ENCODE measurements around the gene PRAMEF5. TPM values are rescaled to one million over a fixed set of nuclear protein-coding genes. Genes with fewer than 3 reads are reported as not detected.
"Not testable (repeated sequence)": the region's sequence is repeated elsewhere in the genome, so short reads cannot be mapped to it uniquely, and the experiment has no call there.

Gene PRAMEF5
- total RNA-seq (not detected), polyA plus RNA-seq (ENCODE audit: insufficient read depth, low read depth, low replicate concordance) (not detected)
- long read RNA-seq, donor 1 = 0 reads
- long read RNA-seq, donor 2 = 0 reads

GRCh38 chr1:13253898-13254297 lies at the start of gene PRAMEF5:
Gene PRAMEF5, plus strand, starts transcription at chr1:13254198. Its CDS starts 5,071 bp downstream, at chr1:13259269.
- H3K27ac ChIP-seq; H3K9me3 ChIP-seq; H3K27me3 ChIP-seq; H3K4me1 ChIP-seq; intact Hi-C loops (cut with DNase I; ENCODE audit: low total_unique reads); H3K36me3 ChIP-seq (ENCODE audit: low read depth, missing control alignments); H3K4me3 ChIP-seq; DNase-seq: not testable (repeated sequence)
- 91 to 92% methylated on average over 2 of the region's 5 CpGs for WGBS, 2 donors

- DNase-seq; H3K4me1 ChIP-seq; H3K4me3 ChIP-seq; H3K27ac ChIP-seq; H3K9me3 ChIP-seq; intact Hi-C loops (cut with DNase I; ENCODE audit: low total_unique reads); H3K36me3 ChIP-seq (ENCODE audit: low read depth, missing control alignments); H3K27me3 ChIP-seq: not testable (repeated sequence)
- no CpG with 5 or more reads among the region's 9 CpGs for WGBS, 2 donors
Measured at GRCh38 chr1:13208712-13209111, 45.3 kb upstream of the PRAMEF5 start.

GRCh38 chr1:13216619-13217018 lies 37.4 kb upstream of the PRAMEF5 start:
- H3K36me3 ChIP-seq (ENCODE audit: low read depth, missing control alignments); DNase-seq; H3K4me1 ChIP-seq; H3K27ac ChIP-seq; H3K27me3 ChIP-seq; intact Hi-C loops (cut with DNase I; ENCODE audit: low total_unique reads); H3K9me3 ChIP-seq; H3K4me3 ChIP-seq: not testable (repeated sequence)
- no CpG with 5 or more reads among the region's 7 CpGs for WGBS, 2 donors

- WGBS, 2 donors = no CpG with 5 or more reads among the region's 3 CpGs
Measured at GRCh38 chr1:13219203-13219602, 34.8 kb upstream of the PRAMEF5 start.

GRCh38 chr1:13222788-13223187 lies 31.2 kb upstream of the PRAMEF5 start:
- H3K4me3 ChIP-seq; H3K36me3 ChIP-seq (ENCODE audit: low read depth, missing control alignments); H3K27ac ChIP-seq; DNase-seq; intact Hi-C loops (cut with DNase I; ENCODE audit: low total_unique reads); H3K27me3 ChIP-seq; H3K9me3 ChIP-seq; H3K4me1 ChIP-seq: not testable (repeated sequence)
- no CpG with 5 or more reads among the region's 4 CpGs for WGBS, 2 donors

More at GRCh38 chr1:13219203-13219602, 34.8 kb upstream of the PRAMEF5 start:
- H3K4me3 ChIP-seq; DNase-seq; H3K27me3 ChIP-seq; H3K9me3 ChIP-seq; intact Hi-C loops (cut with DNase I; ENCODE audit: low total_unique reads); H3K4me1 ChIP-seq; H3K36me3 ChIP-seq (ENCODE audit: low read depth, missing control alignments); H3K27ac ChIP-seq: not testable (repeated sequence)

GRCh38 chr1:13224480-13225060 lies 29.4 kb upstream of the PRAMEF5 start:
- no peak for DNase-seq

GRCh38 chr1:13225675-13226204 lies 28.3 kb upstream of the PRAMEF5 start, which contains the start of gene PRAMEF18:
Gene PRAMEF18, minus strand, starts transcription at chr1:13226154. Its CDS starts 48 bp downstream, at chr1:13226106.
- H3K4me1 ChIP-seq; intact Hi-C loops (cut with DNase I; ENCODE audit: low total_unique reads); DNase-seq; H3K27ac ChIP-seq; H3K36me3 ChIP-seq (ENCODE audit: low read depth, missing control alignments); H3K9me3 ChIP-seq; H3K27me3 ChIP-seq; H3K4me3 ChIP-seq: not testable (repeated sequence)
- 67 to 79% methylated on average over 5 to 7 of the region's 9 CpGs for WGBS, 2 donors

More at GRCh38 chr1:13224480-13225060, 29.4 kb upstream of the PRAMEF5 start:
- no peaks in the 10 kb centered on the region for H3K4me1 ChIP-seq
- 80% methylated on average over 5 of the region's 5 CpGs for WGBS, 2 donors
- TF ChIP-seq CTCF (IDR thresholded peaks at IDR 0.05) (no peak), POLR2A (IDR thresholded peaks at IDR 0.05) (no peak)
- no peak overlapping the region for H3K27ac ChIP-seq
- no peaks in the 10 kb centered on the region for H3K27me3 ChIP-seq
- no peaks in the 10 kb centered on the region for H3K36me3 ChIP-seq (ENCODE audit: low read depth, missing control alignments)
- intact Hi-C loops (cut with DNase I; ENCODE audit: low total_unique reads) = no loop called here
- no peak overlapping the region for H3K4me3 ChIP-seq
- no peaks in the 10 kb centered on the region for H3K9me3 ChIP-seq

- H3K9me3 ChIP-seq; H3K27ac ChIP-seq; H3K27me3 ChIP-seq; DNase-seq; H3K36me3 ChIP-seq (ENCODE audit: low read depth, missing control alignments); intact Hi-C loops (cut with DNase I; ENCODE audit: low total_unique reads); H3K4me3 ChIP-seq; H3K4me1 ChIP-seq: not testable (repeated sequence)
- WGBS, 2 donors = 88 to 91% methylated on average over 8 of the region's 8 CpGs
Measured at GRCh38 chr1:13227271-13228055, 26.5 kb upstream of the PRAMEF5 start.

Measured in testis (tissue), 5 donors.